HCT116 (cell line): ENCODE results near the gene CDH13. TPM values are rescaled to one million over a fixed set of nuclear protein-coding genes. Genes with fewer than 3 reads are reported as not detected.

ENCODE experiments used
- ATAC-seq: fragments of 200-7000 bp; cut with Tn5 transposase; 2 replicates; pipeline ENCODE4 v1.9.1; 2020; ENCODE audit warnings: mild to moderate bottlenecking, moderate library complexity
- BruUV-seq: library from RNA; stranded (reverse); fragments of 400-500 nt; replicated peaks from 2 replicates; lab custom pipeline; 2021; lab: Mats Ljungman, UMichigan
- CTCF ChIA-PET: fragments of 300-600 bp; sonication (Branson Sonifier 250); formaldehyde crosslinking; loops from one replicate; lab custom pipeline; 2021; ENCODE audit warnings: antibody characterized with exemption; lab: Charles Lee
- POLR2A ChIA-PET: fragments of 300-600, 350-600 bp; sonication (Branson Sonifier 250); formaldehyde crosslinking; loops from one replicate; lab custom pipeline; 2021; ENCODE audit warnings: antibody characterized with exemption; lab: Charles Lee
- RAD21 ChIA-PET, 2 experiments: fragments of 300-600 bp; sonication (Branson Sonifier 250); formaldehyde crosslinking; loops; one replicate each; lab custom pipeline; 2023; ENCODE audit warnings: low total read pairs in 2 of 2; ENCODE audit not compliant: uncharacterized antibody in 2 of 2, unreplicated experiment in 2 of 2, low non-redundant PET in 1 of 2; lab: Charles Lee
- DNase-seq: peaks from one replicate; pipeline ENCODE4 v3.0.0-alpha.2; 2010; ENCODE audit warnings: low read depth, low spot score
- H2AFZ ChIP-seq: fragments of 200-600 bp; shearing (Covaris generic), sonication (generic); 2 replicates; pipeline ENCODE4 v1.6.1; 2017; ENCODE audit warnings: low read depth, mixed run types, mixed read lengths, antibody characterized with exemption, low read length; ENCODE audit not compliant: poor library complexity, severe bottlenecking
- H3K27ac ChIP-seq: 2 replicates; pipeline ENCODE4 v1.5.1; 2012; ENCODE audit warnings: low read depth, low read length
- H3K27me3 ChIP-seq: fragments of 200-600 bp; sonication (generic); 2 replicates; pipeline ENCODE4 v1.6.1; 2016; ENCODE audit warnings: mixed run types, low read length, mixed read lengths; ENCODE audit not compliant: insufficient read depth
- H3K36me3 ChIP-seq, 2 experiments: fragments of 200-500 bp in 1 of 2; fragments of 200-600 bp in 1 of 2; sonication (Bioruptor generic) in 1 of 2; sonication (generic) in 1 of 2; 2 replicates each; pipeline versions ENCODE4 v1.5.1 to v1.6.1; 2014 to 2016; ENCODE audit warnings: low read length in 2 of 2, inconsistent platforms in 1 of 2, mixed read lengths in 1 of 2, mixed run types in 1 of 2; ENCODE audit not compliant: insufficient read depth in 2 of 2, control insufficient read depth in 1 of 2
- H3K4me1 ChIP-seq, 2 experiments: fragments of 200-600 bp in 1 of 2; sonication (generic) in 1 of 2; 2 replicates each; pipeline versions ENCODE4 v1.5.1 to v1.6.1; 2012 to 2017; ENCODE audit warnings: low read length in 2 of 2, inconsistent platforms in 1 of 2, mild to moderate bottlenecking in 1 of 2, mixed read lengths in 1 of 2, mixed run types in 1 of 2, moderate library complexity in 1 of 2; ENCODE audit not compliant: insufficient read depth in 2 of 2, control insufficient read depth in 1 of 2
- H3K4me2 ChIP-seq: fragments of 200-600 bp; sonication (generic); 2 replicates; pipeline ENCODE4 v1.6.1; 2017; ENCODE audit warnings: mixed run types, low read length, mixed read lengths
- H3K4me3 ChIP-seq, 2 experiments: fragments of 200-600 bp in 1 of 2; sonication (generic) in 1 of 2; replicated peaks in 1 of 2; 2 replicates each; pipeline ENCODE4 v1.5.1; 2011 to 2016; ENCODE audit warnings: low read length in 2 of 2, control low read depth in 1 of 2, low read depth in 1 of 2, mild to moderate bottlenecking in 1 of 2, mixed read lengths in 1 of 2, mixed run types in 1 of 2
- H3K79me2 ChIP-seq: fragments of 200-600 bp; sonication (generic); 2 replicates; pipeline ENCODE4 v1.6.1; 2017; ENCODE audit warnings: mild to moderate bottlenecking, mixed run types, low read length, moderate library complexity, mixed read lengths; ENCODE audit not compliant: insufficient read depth
- H3K9ac ChIP-seq: fragments of 200-600 bp; sonication (generic); 2 replicates; pipeline ENCODE4 v1.6.1; 2016; ENCODE audit warnings: low read length, mixed read lengths
- H3K9me2 ChIP-seq: fragments of 200-600 bp; sonication (generic), shearing (Covaris generic); 2 replicates; pipeline ENCODE4 v1.6.1; 2017; ENCODE audit warnings: mixed run types, mild to moderate bottlenecking, moderate library complexity; ENCODE audit not compliant: insufficient read depth
- H3K9me3 ChIP-seq, 2 experiments: fragments of 200-500 bp in 1 of 2; fragments of 200-600 bp in 1 of 2; sonication (Bioruptor generic) in 1 of 2; sonication (generic) in 1 of 2; 2 replicates each; pipeline ENCODE4 v1.6.1; 2014 to 2017; ENCODE audit warnings: low read length in 2 of 2, mixed read lengths in 2 of 2, inconsistent platforms in 1 of 2, low read depth in 1 of 2, mild to moderate bottlenecking in 1 of 2, mixed run types in 1 of 2, moderate library complexity in 1 of 2; ENCODE audit not compliant: control insufficient read depth in 1 of 2, insufficient read depth in 1 of 2
- H4K20me1 ChIP-seq: fragments of 200-600 bp; sonication (generic), shearing (Covaris generic); 2 replicates; pipeline ENCODE4 v1.6.1; 2017; ENCODE audit warnings: mixed run types, mild to moderate bottlenecking, moderate library complexity; ENCODE audit not compliant: insufficient read depth
- CBX3 ChIP-seq: IDR thresholded peaks from 2 replicates; pipeline ENCODE4 v1.6.1; 2012; ENCODE audit warnings: low read depth
- CTCF ChIP-seq, 3 experiments: fragments of 200-600 bp in 1 of 3; sonication (generic) in 1 of 3; IDR thresholded peaks in 2 of 3; conservative IDR thresholded peaks in 1 of 3; 2 replicates each; pipeline ENCODE4 v1.5.1; 2012 to 2017; ENCODE audit warnings: low read depth in 2 of 3, low read length in 2 of 3, antibody characterized with exemption in 1 of 3, borderline replicate concordance in 1 of 3, control low read depth in 1 of 3, mild to moderate bottlenecking in 1 of 3, mixed read lengths in 1 of 3, mixed run types in 1 of 3, moderate library complexity in 1 of 3; ENCODE audit not compliant: insufficient read depth in 1 of 3
- ELF1 ChIP-seq: IDR thresholded peaks from 2 replicates; pipeline ENCODE4 v1.6.1; 2012; ENCODE audit warnings: low read depth, borderline replicate concordance
- EZH2 ChIP-seq: fragments of 200-600 bp; sonication (generic); IDR thresholded peaks from 2 replicates; pipeline ENCODE4 v1.6.1; 2017; ENCODE audit warnings: antibody characterized with exemption, mixed run types
- EZH2phosphoT487 ChIP-seq: fragments of 200-600 bp; IDR thresholded peaks from 2 replicates; pipeline ENCODE4 v1.6.1; 2018; ENCODE audit warnings: antibody characterized with exemption, borderline replicate concordance
- FOSL1 ChIP-seq: IDR thresholded peaks from 2 replicates; pipeline ENCODE4 v1.6.1; 2012; ENCODE audit warnings: low read depth
- JUND ChIP-seq: IDR thresholded peaks from 2 replicates; pipeline ENCODE4 v1.6.1; 2012
- MAX ChIP-seq: IDR thresholded peaks from 2 replicates; pipeline ENCODE4 v1.6.1; 2012
- RAD21 ChIP-seq: IDR thresholded peaks from 2 replicates; pipeline ENCODE4 v1.6.1; 2012; ENCODE audit warnings: low read depth, mild to moderate bottlenecking
- SIN3A ChIP-seq: IDR thresholded peaks from 2 replicates; pipeline ENCODE4 v1.6.1; 2012; ENCODE audit warnings: low read depth
- SP1 ChIP-seq: IDR thresholded peaks from 2 replicates; pipeline ENCODE4 v1.6.1; 2012; ENCODE audit warnings: low read depth
- SRF ChIP-seq: IDR thresholded peaks from 2 replicates; pipeline ENCODE4 v1.6.1; 2012; ENCODE audit warnings: low read depth
- TCF7L2 ChIP-seq: IDR thresholded peaks from 2 replicates; pipeline ENCODE4 v1.7.0; 2011; ENCODE audit warnings: borderline replicate concordance, inconsistent platforms; ENCODE audit not compliant: insufficient read depth, insufficient read length; ENCODE audit errors: extremely low read depth
- YY1 ChIP-seq: IDR thresholded peaks from 2 replicates; pipeline ENCODE4 v1.6.1; 2011; ENCODE audit warnings: low read length, low read depth, moderate library complexity, mild to moderate bottlenecking; ENCODE audit not compliant: insufficient replicate concordance; ENCODE audit errors: extremely low read depth
- ZBTB33 ChIP-seq: IDR thresholded peaks from 2 replicates; pipeline ENCODE4 v1.6.1; 2011; ENCODE audit warnings: mild to moderate bottlenecking, low read length, moderate library complexity; ENCODE audit not compliant: insufficient replicate concordance; ENCODE audit errors: extremely low read depth
- ZFX ChIP-seq: fragments of 450-650 bp; IDR thresholded peaks from 2 replicates; pipeline ENCODE4 v1.6.1; 2017
- ZNF274 ChIP-seq: fragments of 200-500 bp; sonication (Bioruptor generic); IDR thresholded peaks from 2 replicates; pipeline ENCODE4 v1.6.1; 2014; ENCODE audit warnings: mild to moderate bottlenecking, low read depth, low read length, inconsistent platforms
- intact Hi-C: fragments of 100-400 bp; cut with micrococcal nuclease; formaldehyde crosslinking; loops from 2 replicates; pipeline ENCODE4 v1.10.0; 2022
- total RNA-seq: library from RNA; stranded (reverse); gene quantifications from one replicate; pipeline ENCODE4 v1.2.1, GENCODE V29; 2021; ENCODE audit not compliant: unreplicated experiment
- TF ChIP-seq, protein P1 (sequence below): IDR thresholded peaks from 2 replicates; pipeline ENCODE4 v1.6.1; 2012

CDH13 gene
- total RNA-seq, 1 experiment from 2014 or later, result not detected

DNA sequence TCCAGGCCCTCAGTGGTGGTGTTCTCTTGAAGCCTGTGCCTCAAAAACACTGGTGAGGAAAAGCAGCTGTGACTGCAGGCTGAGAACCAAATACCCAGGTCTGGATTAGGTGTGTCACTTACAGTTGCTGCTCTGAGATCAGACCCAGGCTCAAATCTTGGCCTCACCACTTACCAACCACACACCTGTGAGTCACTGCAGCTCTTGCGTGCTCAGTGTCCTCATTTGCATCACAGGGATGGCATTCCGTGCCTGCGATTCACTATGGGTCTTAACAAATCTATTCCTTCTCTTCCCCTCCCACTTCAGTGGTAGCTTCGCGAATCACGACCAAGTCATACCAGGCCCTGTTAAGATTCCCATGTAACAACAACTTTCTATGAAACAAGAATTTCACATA lies 947.6 kb downstream of the CDH13 start:
- ChIA-PET POLR2A (no interaction called here), CTCF (no interaction called here), RAD21 (no interaction called here)
- DNase-seq, result peak; percentile 13
- no peak overlapping the region for H3K9ac ChIP-seq
- H3K4me3 ChIP-seq, result no peak overlapping the region
- no peaks in the 10 kb centered on the region for H3K9me2 ChIP-seq
- no peaks in the 10 kb centered on the region for H3K4me1 ChIP-seq
- peaks cover 10% of the 10 kb centered on the region; the same call in 1 of the 2 replicates for H3K27me3 ChIP-seq
- H2AFZ ChIP-seq, result no peak overlapping the region
- TF ChIP-seq CBX3, result no peak
- TF ChIP-seq ZNF274, result no peak
- TF ChIP-seq ELF1, result no peak
- no peak for TF ChIP-seq EZH2phosphoT487
- TF ChIP-seq MAX, result no peak
- TF ChIP-seq RAD21, result no peak
- no peak for TF ChIP-seq SP1
- TF ChIP-seq SIN3A, result no peak
- no peak for TF ChIP-seq FOSL1
- TF ChIP-seq CTCF (IDR thresholded peaks at IDR 0.05 in 2 of 3, conservative IDR thresholded peaks at IDR 0.05 in 1 of 3; ENCODE audit: borderline replicate concordance in 1 of 3, insufficient read depth in 1 of 3, low read depth in 2 of 3, low read length in 2 of 3), result no peak
- no peak for TF ChIP-seq EZH2
- TF ChIP-seq YY1, result no peak
- TF ChIP-seq, protein P1, sequence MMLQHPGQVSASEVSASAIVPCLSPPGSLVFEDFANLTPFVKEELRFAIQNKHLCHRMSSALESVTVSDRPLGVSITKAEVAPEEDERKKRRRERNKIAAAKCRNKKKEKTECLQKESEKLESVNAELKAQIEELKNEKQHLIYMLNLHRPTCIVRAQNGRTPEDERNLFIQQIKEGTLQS, result no peak
- TF ChIP-seq SRF, result no peak
- no peak for TF ChIP-seq TCF7L2
- TF ChIP-seq ZBTB33, result no peak
- TF ChIP-seq JUND, result no peak
- no peak for TF ChIP-seq ZFX
- H3K27ac ChIP-seq, result no peak overlapping the region
- no peak overlapping the region for H3K4me2 ChIP-seq
- no peaks in the 10 kb centered on the region for H4K20me1 ChIP-seq
- intact Hi-C loops, result no loop called here
- BruUV-seq, result no TSS peak
- H3K36me3 ChIP-seq, result no peaks in the 10 kb centered on the region
- H3K9me3 ChIP-seq, result no peaks in the 10 kb centered on the region
- ATAC-seq, result no peak
- no peaks in the 10 kb centered on the region for H3K79me2 ChIP-seq
